Neuronal stem cell (in vitro differentiated cells): ENCODE data around the gene CDRT4.
"Not testable (repeated sequence)": the region's sequence is repeated elsewhere in the genome, so short reads cannot be mapped to it uniquely, and the experiment has no call there.

Experiments
- DNase-seq: peaks from one replicate; pipeline ENCODE4 v3.0.0-alpha.2; 2013; ENCODE audit warnings: low spot score
- H2AFZ ChIP-seq: one replicate; pipeline ENCODE4 v1.6.1; 2013; ENCODE audit warnings: mild to moderate bottlenecking, low read length, inconsistent platforms
- H2AK5ac ChIP-seq: 2 replicates; pipeline ENCODE4 v1.6.1; 2013; ENCODE audit warnings: low read depth, mild to moderate bottlenecking, inconsistent platforms, low read length, moderate library complexity, mixed read lengths
- H2BK120ac ChIP-seq: 2 replicates; pipeline ENCODE4 v1.6.1; 2013; ENCODE audit warnings: low read depth, mild to moderate bottlenecking, inconsistent platforms, low read length, moderate library complexity, mixed read lengths
- H2BK12ac ChIP-seq: one replicate; pipeline ENCODE4 v1.6.1; 2013; ENCODE audit warnings: low read length, inconsistent platforms
- H2BK15ac ChIP-seq: 2 replicates; pipeline ENCODE4 v1.6.1; 2013; ENCODE audit warnings: mild to moderate bottlenecking, low read length, inconsistent platforms, mixed read lengths
- H2BK5ac ChIP-seq: one replicate; pipeline ENCODE4 v1.6.1; 2013; ENCODE audit warnings: inconsistent platforms, mild to moderate bottlenecking, low read length, moderate library complexity
- H3K14ac ChIP-seq: one replicate; pipeline ENCODE4 v1.6.1; 2013; ENCODE audit warnings: low read length, inconsistent platforms
- H3K18ac ChIP-seq: 2 replicates; pipeline ENCODE4 v1.6.1; 2013; ENCODE audit warnings: low read length, inconsistent platforms
- H3K23ac ChIP-seq: 2 replicates; pipeline ENCODE4 v1.6.1; 2013; ENCODE audit warnings: low read depth, mild to moderate bottlenecking, mixed read lengths, low read length, inconsistent platforms; ENCODE audit not compliant: poor library complexity
- H3K27ac ChIP-seq: replicated peaks from 3 replicates; pipeline ENCODE4 v1.5.1; 2013; ENCODE audit warnings: low read length, inconsistent platforms
- H3K27me3 ChIP-seq, 3 experiments: 2 replicates each; pipeline ENCODE4 v1.6.1; 2013; ENCODE audit warnings: low read length in 3 of 3, mild to moderate bottlenecking in 2 of 3, inconsistent platforms in 1 of 3, low read depth in 1 of 3, mixed read lengths in 1 of 3, moderate library complexity in 1 of 3; ENCODE audit not compliant: control insufficient read depth in 3 of 3, insufficient read depth in 3 of 3
- H3K36me3 ChIP-seq, 2 donors: replicated peaks in 1 of 2; 2 replicates each; pipeline ENCODE4 v1.6.1; 2013; ENCODE audit warnings: low read length in 2 of 2; ENCODE audit not compliant: control insufficient read depth in 2 of 2, insufficient read depth in 2 of 2
- H3K4ac ChIP-seq: 2 replicates; pipeline ENCODE4 v1.6.1; 2013; ENCODE audit warnings: inconsistent platforms, mild to moderate bottlenecking, low read length, moderate library complexity
- H3K4me1 ChIP-seq, 2 donors: 1 replicate in 1 of 2; 2 replicates in 1 of 2; pipeline ENCODE4 v1.6.1; 2013; ENCODE audit warnings: low read length in 2 of 2, low read depth in 1 of 2; ENCODE audit not compliant: control insufficient read depth in 2 of 2, insufficient read depth in 1 of 2
- H3K4me2 ChIP-seq: one replicate; pipeline ENCODE4 v1.6.1; 2013; ENCODE audit warnings: mild to moderate bottlenecking, low read length, inconsistent platforms; ENCODE audit not compliant: insufficient read depth, poor library complexity, severe bottlenecking
- H3K4me3 ChIP-seq, 2 donors: 2 replicates each; pipeline ENCODE4 v1.5.1; 2013; ENCODE audit warnings: low read length in 2 of 2, mild to moderate bottlenecking in 2 of 2, inconsistent platforms in 1 of 2, moderate library complexity in 1 of 2
- H3K79me1 ChIP-seq: one replicate; pipeline ENCODE4 v1.6.1; 2013; ENCODE audit warnings: low read depth, mild to moderate bottlenecking, inconsistent platforms, low read length, moderate library complexity
- H3K9ac ChIP-seq: one replicate; pipeline ENCODE4 v1.6.1; 2013; ENCODE audit warnings: mild to moderate bottlenecking, low read depth, low read length, inconsistent platforms; ENCODE audit not compliant: poor library complexity
- H3K9me3 ChIP-seq, 2 donors: replicated peaks in 1 of 2; 2 replicates each; pipeline versions ENCODE3 to v1.6.1; 2013; ENCODE audit warnings: low read length in 2 of 2, mild to moderate bottlenecking in 2 of 2, inconsistent platforms in 1 of 2, low read depth in 1 of 2, mixed read lengths in 1 of 2, moderate library complexity in 1 of 2; ENCODE audit not compliant: control insufficient read depth in 2 of 2, insufficient read depth in 1 of 2
- H4K8ac ChIP-seq: one replicate; pipeline ENCODE4 v1.6.1; 2013; ENCODE audit warnings: low read depth, mild to moderate bottlenecking, inconsistent platforms, low read length, moderate library complexity
- H4K91ac ChIP-seq: one replicate; pipeline ENCODE4 v1.6.1; 2013; ENCODE audit warnings: low read length, low read depth, mild to moderate bottlenecking, inconsistent platforms; ENCODE audit not compliant: poor library complexity
- WGBS, 2 donors: extraction: QIAGEN DNeasy Blood & Tissue Kit; methylation state at CpG; one replicate each; pipeline ENCODE4 v1.1.7; 2013; ENCODE audit warnings: missing lambda C conversion rate in 2 of 2, mixed read lengths in 1 of 2; ENCODE audit not compliant: insufficient read length in 2 of 2, insufficient replicate concordance in 1 of 2; ENCODE audit errors: extremely low coverage in 2 of 2; 5-methylcytosine and 5-hydroxymethylcytosine counted together

Gene CDRT4

DNA sequence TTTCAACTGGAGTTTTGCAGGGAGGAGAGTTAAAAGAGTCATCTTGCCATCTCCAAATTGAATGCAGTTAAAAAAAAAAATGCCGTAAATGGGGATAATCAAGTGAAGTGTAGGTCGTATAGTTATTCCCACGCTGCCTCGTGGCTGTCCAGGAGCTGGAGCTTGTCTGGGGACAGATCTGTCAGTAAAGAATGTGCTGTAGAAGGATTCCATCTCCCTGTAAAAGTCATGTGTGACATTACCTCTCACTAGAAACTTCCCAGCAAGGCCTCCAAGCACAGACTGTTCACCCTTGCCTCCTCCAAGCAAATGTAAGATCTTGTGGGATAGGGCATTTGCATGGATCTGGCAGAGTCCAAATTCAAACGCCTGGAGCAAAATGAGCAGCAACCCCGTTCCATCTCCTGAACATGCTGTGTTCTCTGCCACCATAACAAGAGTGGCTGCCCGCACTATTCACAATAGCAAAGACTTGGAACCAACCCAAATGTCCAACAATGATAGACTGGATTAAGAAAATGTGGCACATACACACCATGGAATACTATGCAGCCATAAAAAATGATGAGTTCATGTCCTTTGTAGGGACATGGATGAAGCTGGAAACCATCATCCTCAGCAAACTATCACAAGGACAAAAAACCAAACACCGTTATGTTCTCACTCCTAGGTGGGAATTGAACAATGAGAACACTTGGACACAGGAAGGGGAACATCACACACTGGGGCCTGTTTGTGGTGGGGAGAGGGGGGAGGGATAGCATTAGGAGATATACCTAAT, 28.0 kb downstream of the CDRT4 start:
- H4K8ac ChIP-seq, H3K14ac ChIP-seq, H2BK12ac ChIP-seq, H3K79me1 ChIP-seq, DNase-seq, H3K23ac ChIP-seq, H2AFZ ChIP-seq, H3K4me2 ChIP-seq, H3K9ac ChIP-seq, H3K27me3 ChIP-seq, H2BK120ac ChIP-seq, H2BK15ac ChIP-seq, H3K4me3 ChIP-seq, H3K18ac ChIP-seq, H2BK5ac ChIP-seq, H3K4ac ChIP-seq, H3K27ac ChIP-seq, H2AK5ac ChIP-seq, H3K4me1 ChIP-seq, H4K91ac ChIP-seq, H3K9me3 ChIP-seq: not testable (repeated sequence)
- no CpG with 5 or more reads among the region's 8 CpGs for WGBS, 2 donors
- peaks cover 9 to 13% of the 10 kb centered on the region in 2 donors for H3K36me3 ChIP-seq

- H3K9me3 ChIP-seq: no peaks in the 10 kb centered on the region
- WGBS, 2 donors: no CpG with 5 or more reads among the region's 6 CpGs
- no peak overlapping the region for H2BK5ac ChIP-seq
- no peak overlapping the region for H3K9ac ChIP-seq
- H2AFZ ChIP-seq: no peak overlapping the region
- H3K4me3 ChIP-seq: no peak overlapping the region
- H3K4me2 ChIP-seq: no peak overlapping the region
- H4K91ac ChIP-seq: no peak overlapping the region
- H3K23ac ChIP-seq: no peak overlapping the region
- peaks cover 9 to 13% of the 10 kb centered on the region in 2 donors for H3K36me3 ChIP-seq
- no peak overlapping the region for H3K27ac ChIP-seq
- no peak overlapping the region for H2BK12ac ChIP-seq
- no peak overlapping the region for H2AK5ac ChIP-seq
- H4K8ac ChIP-seq: no peak overlapping the region
- no peak overlapping the region for H3K18ac ChIP-seq
- no peaks in the 10 kb centered on the region for H3K79me1 ChIP-seq
- H3K4ac ChIP-seq: no peak overlapping the region
- DNase-seq: no peak
- no peaks in the 10 kb centered on the region for H3K4me1 ChIP-seq
- no peak overlapping the region for H2BK15ac ChIP-seq
- no peaks in the 10 kb centered on the region for H3K27me3 ChIP-seq
- H2BK120ac ChIP-seq: no peak overlapping the region
- H3K14ac ChIP-seq: no peak overlapping the region
Observed at GRCh38 chr17:15438491-15439105, 28.8 kb downstream of the CDRT4 start.

DNA sequence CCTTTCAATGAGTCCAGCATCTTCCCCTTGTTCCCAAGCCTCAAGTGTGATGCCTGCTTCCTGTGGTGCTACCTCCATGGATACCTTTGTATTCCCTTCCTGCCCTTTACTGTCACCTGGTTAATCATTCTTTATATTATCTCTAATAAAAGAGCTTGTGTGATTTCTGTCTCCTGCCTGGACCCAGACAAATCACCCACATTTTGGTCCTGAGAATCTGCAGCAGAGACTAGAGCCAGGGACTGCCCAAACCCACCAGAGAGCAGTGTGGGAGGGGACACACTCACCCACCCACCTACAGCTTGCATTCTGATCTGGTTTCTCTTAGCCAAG, 30.2 kb downstream of the CDRT4 start:
- no peaks in the 10 kb centered on the region for H3K4me1 ChIP-seq

GRCh38 chr17:15436473-15437302, 30.7 kb downstream of the CDRT4 start:
- Histone ChIP-seq H3K4me3 (no peak overlapping the region), H3K18ac (no peak overlapping the region), H4K91ac (no peak overlapping the region), H3K23ac (no peak overlapping the region), H3K27me3 (no peaks in the 10 kb centered on the region), H4K8ac (no peak overlapping the region), H3K9ac (no peak overlapping the region), H3K4ac (no peak overlapping the region), H3K9me3 (no peaks in the 10 kb centered on the region), H2BK120ac (no peak overlapping the region), H3K79me1 (no peaks in the 10 kb centered on the region), H2BK5ac (no peak overlapping the region), H3K4me2 (no peak overlapping the region), H3K27ac (no peak overlapping the region), H3K36me3 (peaks cover 9 to 13% of the 10 kb centered on the region in 2 donors), H2AK5ac (no peak overlapping the region), H2BK12ac (no peak overlapping the region), H2BK15ac (no peak overlapping the region), H3K14ac (no peak overlapping the region), H3K4me1 (no peaks in the 10 kb centered on the region), H2AFZ (no peak overlapping the region)
- no CpG with 5 or more reads among the region's 3 CpGs for WGBS, 2 donors
- DNase-seq: no peak

More for the DNA sequence above, 30.2 kb downstream of the CDRT4 start:
- no peak overlapping the region for H4K91ac ChIP-seq
- no peak overlapping the region for H2BK12ac ChIP-seq
- peaks cover 9 to 13% of the 10 kb centered on the region in 2 donors for H3K36me3 ChIP-seq
- no peak overlapping the region for H3K23ac ChIP-seq
- H3K9me3 ChIP-seq: no peaks in the 10 kb centered on the region
- no peak overlapping the region for H2AK5ac ChIP-seq
- DNase-seq: no peak
- H4K8ac ChIP-seq: no peak overlapping the region
- no peaks in the 10 kb centered on the region for H3K27me3 ChIP-seq
- H2BK15ac ChIP-seq: no peak overlapping the region
- no peak overlapping the region for H3K4me2 ChIP-seq
- no peak overlapping the region for H3K4me3 ChIP-seq
- H2BK5ac ChIP-seq: no peak overlapping the region
- no peaks in the 10 kb centered on the region for H3K79me1 ChIP-seq
- no peak overlapping the region for H3K18ac ChIP-seq
- H3K4ac ChIP-seq: no peak overlapping the region
- no peak overlapping the region for H3K14ac ChIP-seq
- H3K9ac ChIP-seq: no peak overlapping the region
- no peak overlapping the region for H2BK120ac ChIP-seq
- no peak overlapping the region for H2AFZ ChIP-seq
- H3K27ac ChIP-seq: no peak overlapping the region
